SK-N-MC (cell line): ENCODE data around the gene GATA6.

Experiments used
- EZH2 ChIP-seq: fragments of 200-600 bp; sonication (generic); IDR thresholded peaks from one replicate; pipeline ENCODE4 v1.6.1; 2017; ENCODE audit warnings: antibody characterized with exemption
- POLR2AphosphoS5 ChIP-seq: IDR thresholded peaks from 2 replicates; pipeline ENCODE4 v1.6.1; 2012; ENCODE audit warnings: mild to moderate bottlenecking, low read depth, low read length, borderline replicate concordance

DNA sequence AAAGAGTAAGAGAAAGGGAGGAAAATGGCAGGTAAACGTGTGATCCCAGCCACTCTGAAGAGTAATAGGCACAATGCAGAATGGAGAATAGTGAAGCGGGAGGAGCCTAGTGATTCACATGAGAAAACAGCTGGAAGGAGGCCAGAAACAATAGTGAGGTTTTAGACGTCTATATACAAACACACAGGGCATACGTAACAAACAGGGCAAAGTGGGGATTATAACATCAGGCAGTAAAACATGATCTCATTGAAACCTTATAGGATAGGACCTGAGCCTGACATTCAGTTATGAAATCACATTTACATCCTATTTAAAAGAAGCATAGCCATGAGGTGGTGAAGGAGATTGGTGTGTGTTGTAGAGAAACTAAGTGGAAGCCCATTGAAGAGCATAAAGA lies 33.0 kb upstream of the GATA6 start:
- TF ChIP-seq EZH2 = no peak
- no peak for TF ChIP-seq POLR2AphosphoS5
